OCI-LY1 (cell line): ENCODE measurements around the gene OR1F1.
"Not testable (repeated sequence)": the region's sequence is repeated elsewhere in the genome, so short reads cannot be mapped to it uniquely, and the experiment has no call there.

ENCODE experiments used
- H2AFZ ChIP-seq: fragments of 200-600 bp; sonication (generic), shearing (Covaris generic); 2 replicates; pipeline ENCODE4 v1.6.0; 2014; ENCODE audit warnings: antibody characterized with exemption, mild to moderate bottlenecking, low read length
- H3F3A ChIP-seq: fragments of 200-600 bp; sonication (generic), shearing (Covaris generic); 2 replicates; pipeline ENCODE4 v1.6.0; 2014; ENCODE audit warnings: mild to moderate bottlenecking, antibody characterized with exemption, low read length, moderate library complexity; ENCODE audit not compliant: insufficient read depth
- H3K27ac ChIP-seq: fragments of 200-600 bp; sonication (generic); 2 replicates; pipeline ENCODE4 v1.5.1; 2014; ENCODE audit warnings: low read length, mixed run types, mild to moderate bottlenecking, low read depth; ENCODE audit not compliant: poor library complexity, severe bottlenecking
- H3K27me3 ChIP-seq: fragments of 200-600 bp; sonication (generic); 2 replicates; pipeline ENCODE4 v1.6.0; 2014; ENCODE audit warnings: antibody characterized with exemption, mild to moderate bottlenecking, low read length, moderate library complexity; ENCODE audit not compliant: insufficient read depth
- H3K36me3 ChIP-seq: fragments of 200-600 bp; sonication (generic); 2 replicates; pipeline ENCODE4 v1.6.1; 2014; ENCODE audit warnings: mild to moderate bottlenecking, antibody characterized with exemption, low read length, moderate library complexity, mixed read lengths; ENCODE audit not compliant: insufficient read depth
- H3K4me1 ChIP-seq: fragments of 200-600 bp; sonication (generic); 2 replicates; pipeline ENCODE4 v1.5.1; 2014; ENCODE audit warnings: mild to moderate bottlenecking, low read length, moderate library complexity; ENCODE audit not compliant: insufficient read depth, severe bottlenecking
- H3K4me2 ChIP-seq: fragments of 200-600 bp; sonication (generic), shearing (Covaris generic); 2 replicates; pipeline ENCODE4 v1.6.1; 2014; ENCODE audit warnings: low read length
- H3K4me3 ChIP-seq: fragments of 200-600 bp; sonication (generic); 2 replicates; pipeline ENCODE4 v1.5.1; 2014; ENCODE audit warnings: low read length, low read depth, mild to moderate bottlenecking, mixed read lengths; ENCODE audit not compliant: poor library complexity, severe bottlenecking
- H3K79me2 ChIP-seq: fragments of 200-600 bp; shearing (Covaris generic); 2 replicates; pipeline ENCODE4 v1.6.1; 2016; ENCODE audit warnings: mixed run types, low read length, mixed read lengths; ENCODE audit not compliant: insufficient read depth
- H3K9ac ChIP-seq: fragments of 200-600 bp; sonication (generic), shearing (Covaris generic); 2 replicates; pipeline ENCODE4 v1.6.1; 2014; ENCODE audit warnings: mild to moderate bottlenecking, low read length, mixed read lengths
- H3K9me2 ChIP-seq: fragments of 200-600 bp; sonication (generic), shearing (Covaris generic); 2 replicates; pipeline ENCODE4 v1.6.1; 2014; ENCODE audit warnings: low read depth, mild to moderate bottlenecking, low read length, mixed read lengths
- H3K9me3 ChIP-seq: fragments of 200-600 bp; shearing (Covaris generic); 2 replicates; pipeline ENCODE4 v1.6.1; 2014; ENCODE audit warnings: low read length, mixed read lengths
- H4K20me1 ChIP-seq: fragments of 200-600 bp; sonication (generic), shearing (Covaris generic); 2 replicates; pipeline ENCODE4 v1.6.0; 2016; ENCODE audit warnings: mild to moderate bottlenecking, low read length; ENCODE audit not compliant: insufficient read depth
- EZH2 ChIP-seq: fragments of 200-600 bp; sonication (generic), shearing (Covaris generic); IDR thresholded peaks from 2 replicates; pipeline ENCODE4 v1.8.0; 2017; ENCODE audit warnings: borderline replicate concordance, mixed run types, mild to moderate bottlenecking, antibody characterized with exemption, low read length, moderate library complexity, mixed read lengths
- TF ChIP-seq, protein P1 (sequence below): fragments of 200-600 bp; sonication (generic), shearing (Covaris generic); IDR thresholded peaks from 2 replicates; pipeline ENCODE4 v1.5.1; 2017; ENCODE audit warnings: mild to moderate bottlenecking, antibody characterized with exemption, low read length, moderate library complexity, mixed read lengths

OR1F1 gene

DNA sequence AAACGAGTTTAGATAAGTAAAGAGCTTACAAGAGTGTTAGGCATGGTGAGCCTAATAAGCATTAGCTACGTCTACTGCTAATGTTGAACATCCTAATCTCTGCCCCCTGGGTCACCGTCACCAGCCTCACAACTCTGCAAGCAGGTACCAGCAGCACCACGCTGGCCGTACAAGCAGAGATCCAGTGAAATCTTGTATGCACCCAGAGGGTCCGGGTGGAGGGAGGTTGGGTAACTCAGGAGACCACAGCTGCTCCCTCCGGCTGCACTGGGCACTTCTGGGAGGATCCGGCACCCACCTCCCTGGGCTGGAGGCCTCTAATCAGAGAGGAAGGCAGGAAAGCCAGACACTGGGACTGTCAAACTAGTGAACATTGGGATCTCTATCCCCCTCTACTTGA lies 8.4 kb upstream of the OR1F1 start:
- H3K4me1 ChIP-seq = no peaks in the 10 kb centered on the region
- no peak overlapping the region for H3K4me3 ChIP-seq
- H3K27me3 ChIP-seq = peaks cover 5% of the 10 kb centered on the region; the same call in 1 of the 2 replicates
- H3K79me2 ChIP-seq = no peaks in the 10 kb centered on the region
- TF ChIP-seq, protein P1, sequence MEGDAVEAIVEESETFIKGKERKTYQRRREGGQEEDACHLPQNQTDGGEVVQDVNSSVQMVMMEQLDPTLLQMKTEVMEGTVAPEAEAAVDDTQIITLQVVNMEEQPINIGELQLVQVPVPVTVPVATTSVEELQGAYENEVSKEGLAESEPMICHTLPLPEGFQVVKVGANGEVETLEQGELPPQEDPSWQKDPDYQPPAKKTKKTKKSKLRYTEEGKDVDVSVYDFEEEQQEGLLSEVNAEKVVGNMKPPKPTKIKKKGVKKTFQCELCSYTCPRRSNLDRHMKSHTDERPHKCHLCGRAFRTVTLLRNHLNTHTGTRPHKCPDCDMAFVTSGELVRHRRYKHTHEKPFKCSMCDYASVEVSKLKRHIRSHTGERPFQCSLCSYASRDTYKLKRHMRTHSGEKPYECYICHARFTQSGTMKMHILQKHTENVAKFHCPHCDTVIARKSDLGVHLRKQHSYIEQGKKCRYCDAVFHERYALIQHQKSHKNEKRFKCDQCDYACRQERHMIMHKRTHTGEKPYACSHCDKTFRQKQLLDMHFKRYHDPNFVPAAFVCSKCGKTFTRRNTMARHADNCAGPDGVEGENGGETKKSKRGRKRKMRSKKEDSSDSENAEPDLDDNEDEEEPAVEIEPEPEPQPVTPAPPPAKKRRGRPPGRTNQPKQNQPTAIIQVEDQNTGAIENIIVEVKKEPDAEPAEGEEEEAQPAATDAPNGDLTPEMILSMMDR = no peak
- TF ChIP-seq EZH2 = no peak
- no peaks in the 10 kb centered on the region for H3K36me3 ChIP-seq
- no peak overlapping the region for H2AFZ ChIP-seq
- H3K9ac ChIP-seq = no peak overlapping the region
- no peak overlapping the region for H3K4me2 ChIP-seq
- H3F3A ChIP-seq = no peaks in the 10 kb centered on the region
- 0 out of 2 replicates have a peak, but pooled peaks cover 2% of the 10 kb centered on the region for H3K9me3 ChIP-seq
- no peak overlapping the region for H3K27ac ChIP-seq
- H4K20me1 ChIP-seq = no peaks in the 10 kb centered on the region
- no peaks in the 10 kb centered on the region for H3K9me2 ChIP-seq

DNA sequence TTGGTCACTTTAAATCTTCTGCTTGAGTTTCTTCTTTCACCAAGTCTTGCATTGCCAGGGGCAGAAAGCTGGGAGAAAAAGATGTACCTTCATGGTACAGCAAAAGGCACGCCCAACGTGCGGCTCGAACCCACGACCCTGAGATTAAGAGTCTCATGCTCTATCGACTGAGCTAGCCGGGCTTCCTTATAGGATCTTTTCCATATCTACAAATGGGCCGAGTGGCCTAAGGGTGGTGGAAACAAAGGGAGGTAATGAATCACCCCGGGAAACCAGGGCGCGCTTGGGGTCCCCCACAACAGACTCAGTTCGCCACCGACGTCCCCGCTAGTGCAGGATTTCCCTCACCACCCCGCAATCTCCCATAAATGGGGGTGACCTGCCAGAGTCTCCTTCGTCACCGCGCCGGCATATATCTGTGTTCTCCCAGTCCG lies 7.5 kb upstream of the OR1F1 start:
- H3K27ac ChIP-seq = no peak overlapping the region
- TF ChIP-seq EZH2 = no peak
- TF ChIP-seq, protein P1 = no peak
- no peak overlapping the region for H3K9ac ChIP-seq
- H3K4me1 ChIP-seq = no peaks in the 10 kb centered on the region
- H3K4me2 ChIP-seq = no peak overlapping the region
- H3K4me3 ChIP-seq = no peak overlapping the region
- H3K36me3 ChIP-seq = no peaks in the 10 kb centered on the region
- H3K27me3 ChIP-seq = peaks cover 5% of the 10 kb centered on the region; the same call in 1 of the 2 replicates
- no peak overlapping the region for H2AFZ ChIP-seq
- no peaks in the 10 kb centered on the region for H3F3A ChIP-seq
- H3K9me3 ChIP-seq = 0 out of 2 replicates have a peak, but pooled peaks cover 2% of the 10 kb centered on the region
- H3K79me2 ChIP-seq = no peaks in the 10 kb centered on the region
- no peaks in the 10 kb centered on the region for H3K9me2 ChIP-seq
- H4K20me1 ChIP-seq = no peaks in the 10 kb centered on the region

DNA sequence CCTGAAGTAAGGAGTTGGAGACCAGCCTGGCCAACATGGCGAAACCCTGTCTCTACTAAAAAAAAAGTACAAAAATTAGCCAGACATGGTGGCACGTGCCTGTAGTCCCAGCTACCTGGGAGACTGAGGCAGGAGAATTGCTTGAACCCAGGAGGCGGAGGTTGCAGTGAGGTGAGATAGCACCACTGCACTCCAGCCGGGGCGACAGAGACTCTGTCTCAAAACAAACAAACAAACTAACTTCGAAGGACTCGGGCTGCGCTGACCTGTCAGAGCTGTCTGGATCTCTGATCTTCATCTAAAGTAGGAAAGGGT lies 5.8 kb upstream of the OR1F1 start:
- H3F3A ChIP-seq, H3K4me3 ChIP-seq, H3K4me1 ChIP-seq, H4K20me1 ChIP-seq, H3K9me2 ChIP-seq, H3K9me3 ChIP-seq, H3K79me2 ChIP-seq, H3K27ac ChIP-seq, H2AFZ ChIP-seq, H3K27me3 ChIP-seq, H3K9ac ChIP-seq, H3K4me2 ChIP-seq, H3K36me3 ChIP-seq: not testable (repeated sequence)

DNA sequence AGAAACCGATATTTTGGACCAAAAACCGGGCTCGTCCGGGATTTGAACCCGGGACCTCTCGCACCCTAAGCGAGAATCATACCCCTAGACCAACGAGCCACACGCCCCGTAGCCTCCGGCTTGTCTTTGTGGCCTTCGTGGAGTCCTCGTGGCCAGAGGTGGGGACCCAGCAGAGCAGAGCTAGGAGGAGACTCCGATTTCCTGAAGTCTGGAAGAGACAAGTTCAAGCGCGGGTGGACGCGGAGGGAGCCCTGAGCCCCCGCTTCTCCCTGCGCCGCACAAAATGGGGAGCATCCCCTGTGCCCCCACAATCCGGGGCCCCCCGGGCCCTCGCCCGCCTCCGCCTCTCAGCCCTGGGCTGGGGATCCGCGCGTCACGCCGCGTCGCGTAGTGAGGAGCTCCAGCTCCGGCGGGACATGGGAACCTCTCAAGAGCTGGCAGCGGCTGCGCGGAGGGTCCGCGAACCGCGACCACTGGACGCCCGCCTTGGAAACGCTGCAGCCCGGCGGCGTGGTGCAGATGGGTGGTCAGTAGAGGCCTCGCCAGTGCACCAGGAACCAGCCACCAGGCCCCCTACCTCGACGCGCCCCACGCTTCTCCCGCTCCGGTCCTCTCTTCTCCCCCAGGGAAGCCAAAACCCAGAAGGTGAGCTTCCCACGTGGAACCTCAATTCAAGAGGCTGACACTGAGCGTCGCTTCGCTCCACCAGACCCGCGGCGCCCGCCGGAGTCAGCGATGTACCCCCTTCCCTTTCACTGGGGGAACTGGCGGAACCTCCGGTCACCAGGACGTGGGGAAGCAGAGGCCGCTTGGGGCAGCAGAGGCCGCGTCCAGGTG lies 5.2 kb upstream of the OR1F1 start:
- Histone ChIP-seq H4K20me1 (no peaks in the 10 kb centered on the region), H2AFZ (no peak overlapping the region), H3K4me3 (no peak overlapping the region), H3K4me1 (no peaks in the 10 kb centered on the region), H3K9me3 (0 out of 2 replicates have a peak, but pooled peaks cover 2% of the 10 kb centered on the region), H3K27me3 (peaks cover 5% of the 10 kb centered on the region; the same call in 1 of the 2 replicates), H3F3A (no peaks in the 10 kb centered on the region), H3K27ac (no peak overlapping the region), H3K36me3 (no peaks in the 10 kb centered on the region), H3K4me2 (no peak overlapping the region), H3K79me2 (no peaks in the 10 kb centered on the region), H3K9me2 (no peaks in the 10 kb centered on the region), H3K9ac (no peak overlapping the region)
- TF ChIP-seq, protein P1 = no peak
- no peak for TF ChIP-seq EZH2
